NCI-H82 treated with DMSO at 0.1 percent for 48 hours (cell line): ENCODE results near the gene ITGB1BP1.
A peak's percentile ranks its signal among the peaks of the same experiment; 100 is the strongest.

ENCODE experiments used
- DNase-seq: peaks from one replicate; lab custom pipeline; 2025; ENCODE audit not compliant: unreplicated experiment; lab: John Stamatoyannopoulos, UW

The ITGB1BP1 gene

DNA sequence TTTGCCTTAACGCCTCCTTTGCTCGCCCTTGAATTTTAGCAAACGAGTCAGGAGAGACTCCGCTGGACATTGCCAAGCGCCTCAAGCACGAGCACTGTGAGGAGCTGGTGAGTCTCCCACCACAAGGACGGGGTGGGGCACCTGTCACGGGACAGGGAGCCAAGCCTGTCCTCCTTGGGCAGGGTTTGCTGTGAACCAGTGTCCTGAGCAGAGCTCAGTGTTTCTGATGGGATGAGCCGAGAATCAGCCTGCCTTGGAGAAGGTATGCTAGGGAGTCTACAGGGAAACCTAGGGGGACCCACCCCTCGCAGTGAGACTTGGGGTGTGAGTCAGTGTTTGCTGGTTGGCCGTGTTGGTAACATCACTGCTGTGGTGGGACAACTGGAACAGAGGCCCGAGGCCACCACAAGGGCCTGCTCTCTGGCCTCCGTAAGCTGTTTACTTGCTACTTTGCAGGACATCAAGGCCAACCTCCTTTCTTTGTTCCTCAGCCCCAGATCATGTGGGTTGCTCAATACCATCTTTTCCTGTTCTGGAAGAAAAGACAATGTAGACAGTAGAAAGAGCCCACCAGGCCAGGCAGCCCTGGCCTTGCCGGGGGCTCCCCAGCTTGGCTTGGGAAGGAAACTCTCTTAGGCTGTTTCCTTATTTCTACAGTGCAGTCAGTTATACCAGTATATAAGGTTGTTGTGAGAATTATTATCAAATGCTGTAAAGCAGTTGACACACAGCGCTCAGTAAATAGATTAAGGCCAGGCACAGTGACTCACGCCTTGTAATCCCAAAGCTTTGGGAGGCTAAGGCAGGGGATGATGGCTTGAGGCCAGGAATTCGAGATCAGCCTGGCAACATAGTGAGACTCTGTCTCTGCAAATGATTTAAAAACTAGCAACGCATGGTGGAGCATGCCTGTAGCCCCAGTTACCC lies 42.4 kb downstream of the ITGB1BP1 start:
- peak; percentile 62 for DNase-seq

DNA sequence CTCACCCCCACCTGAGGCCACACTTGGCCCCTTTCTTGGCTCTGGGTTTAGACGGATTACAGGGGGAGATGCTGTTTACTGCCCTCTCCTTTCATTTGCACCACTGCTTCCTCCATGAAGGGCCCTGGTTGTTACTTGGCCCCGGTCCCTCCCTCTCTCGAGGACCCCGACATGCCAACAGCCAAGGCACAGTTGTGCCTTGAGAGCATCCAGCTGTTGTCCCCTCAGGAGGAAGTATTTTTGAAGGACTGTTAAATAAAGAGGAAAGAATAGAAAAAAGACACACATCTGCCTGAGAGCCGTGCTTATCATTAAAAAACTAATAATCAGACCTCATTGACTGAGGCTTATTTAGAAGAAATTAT lies 44.0 kb downstream of the ITGB1BP1 start:
- DNase-seq = no peak

GRCh38 chr2:9378433-9379390 lies 44.6 kb downstream of the ITGB1BP1 start:
- peak; percentile 19 for DNase-seq

GRCh38 chr2:9377461-9378097 lies 45.7 kb downstream of the ITGB1BP1 start:
- no peak for DNase-seq

DNA sequence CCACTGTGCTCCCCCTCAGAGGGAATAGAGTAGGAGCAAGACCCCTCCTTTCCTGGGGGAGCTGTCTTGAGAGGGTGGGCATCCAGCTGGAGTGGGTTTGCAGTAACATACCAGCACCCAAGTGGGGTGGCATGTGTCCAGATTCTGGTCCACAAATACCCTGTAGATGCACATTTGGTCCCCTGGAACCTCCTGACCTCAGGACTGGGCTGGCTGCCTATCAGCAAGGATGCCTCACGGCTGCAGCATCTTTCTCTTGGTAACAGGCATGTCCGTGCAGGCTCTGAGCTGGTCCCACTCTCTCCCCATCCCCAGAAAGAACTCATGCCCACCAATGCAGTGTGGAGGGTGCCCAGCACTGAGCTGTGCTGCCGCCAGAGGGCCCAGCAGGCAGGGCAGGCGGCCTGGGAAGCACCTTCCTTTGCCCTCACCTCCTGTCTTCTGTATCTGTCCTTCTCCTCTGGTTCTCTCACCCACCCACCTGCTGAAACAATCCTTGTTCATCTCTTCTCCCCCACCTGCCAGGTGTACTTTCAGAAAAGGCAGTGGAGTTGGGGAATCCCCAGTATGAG lies 47.4 kb downstream of the ITGB1BP1 start:
- DNase-seq = no peak

GRCh38 chr2:9374071-9374730 lies 49.1 kb downstream of the ITGB1BP1 start:
- no peak for DNase-seq

- DNase-seq = no peak
Observed at GRCh38 chr2:9373476-9373875, 49.9 kb downstream of the ITGB1BP1 start.

DNA sequence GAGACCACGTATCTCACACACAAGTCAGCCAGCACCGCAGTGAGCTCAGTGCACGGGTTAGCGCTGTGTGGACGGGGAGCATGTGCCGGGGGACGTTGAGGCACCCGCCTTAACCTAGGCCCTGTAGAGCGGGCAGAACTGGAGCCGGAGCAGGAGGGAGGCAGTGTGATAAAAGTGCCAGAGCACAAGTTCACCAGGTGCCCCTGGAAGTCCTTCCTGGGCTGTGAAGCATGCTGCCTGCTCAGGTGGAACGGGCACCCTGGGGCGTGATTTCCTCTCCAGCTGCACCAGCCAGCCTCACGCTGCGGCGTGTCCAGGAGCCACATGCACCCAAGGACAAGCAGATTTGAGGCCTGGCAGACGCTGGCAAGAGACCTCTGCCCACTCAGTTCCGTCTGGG lies 50.3 kb downstream of the ITGB1BP1 start:
- DNase-seq = no peak

- no peak for DNase-seq
Observed at GRCh38 chr2:9370746-9371145, 52.6 kb downstream of the ITGB1BP1 start.

DNA sequence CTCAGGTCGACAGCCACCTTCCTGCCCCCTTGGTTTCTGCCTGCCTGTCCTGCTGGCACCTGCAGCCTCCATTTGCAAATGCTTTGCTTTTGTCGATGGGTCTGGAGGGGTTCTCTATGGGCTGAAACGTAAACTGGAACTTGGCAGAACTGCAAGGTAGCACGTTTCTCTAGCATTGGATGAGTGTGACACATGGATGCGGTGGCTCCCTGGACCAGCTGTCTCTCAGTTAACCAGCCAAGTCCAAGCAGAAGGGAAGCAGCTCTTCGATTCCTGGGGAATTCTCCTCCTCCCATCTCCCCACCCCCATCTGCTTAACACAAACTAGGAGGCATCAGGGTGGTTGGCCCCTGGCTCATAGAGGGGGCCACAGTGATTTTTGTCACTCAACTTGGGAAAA lies 57.3 kb downstream of the ITGB1BP1 start:
- DNase-seq = no peak

DNA sequence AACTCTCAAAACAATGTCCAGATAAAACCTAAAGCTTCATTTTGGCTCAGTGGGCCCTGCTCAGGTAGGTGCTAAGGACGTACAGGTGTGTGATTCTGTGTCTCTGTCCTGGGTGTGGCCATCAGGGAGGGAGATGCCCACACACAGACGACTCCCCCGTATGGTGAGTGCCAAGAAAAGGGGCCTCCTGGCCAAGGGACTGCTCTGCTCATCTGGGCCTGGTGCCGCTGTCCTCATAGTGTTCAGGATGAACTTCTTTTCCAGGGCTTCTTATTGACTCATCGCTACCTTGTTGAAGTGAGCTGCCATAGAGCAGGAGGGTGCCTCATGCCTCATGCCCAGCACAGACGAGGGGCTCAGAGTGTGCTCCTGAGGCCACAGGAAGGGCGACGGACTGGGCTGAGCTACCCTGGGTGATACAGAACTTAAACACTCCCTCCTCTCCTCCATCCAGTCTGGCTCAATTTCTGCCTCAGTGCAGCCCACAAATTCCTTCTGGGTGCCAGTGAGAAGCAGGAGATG lies 57.8 kb downstream of the ITGB1BP1 start:
- no peak for DNase-seq

GRCh38 chr2:9364791-9365497 lies 58.4 kb downstream of the ITGB1BP1 start:
- no peak for DNase-seq

DNA sequence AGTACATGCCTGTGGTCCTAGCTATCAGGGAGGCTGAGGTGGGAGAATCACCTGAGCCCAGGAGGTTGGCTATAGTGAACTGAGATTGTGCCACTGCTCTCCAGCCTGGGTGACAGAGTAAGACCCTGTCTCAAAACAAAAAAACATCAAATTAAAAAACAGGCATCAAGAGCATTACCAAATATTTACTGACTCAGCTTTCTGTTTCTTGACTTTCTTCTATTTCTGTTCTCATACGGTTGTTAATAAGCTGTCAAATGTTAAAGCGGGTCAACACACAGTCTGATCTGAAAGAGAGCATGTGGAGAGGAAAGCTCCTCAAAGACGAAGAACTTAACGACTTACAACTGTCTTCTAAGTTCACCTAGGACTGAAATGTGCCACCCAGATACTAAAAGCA lies 59.0 kb downstream of the ITGB1BP1 start:
- DNase-seq = no peak

DNA sequence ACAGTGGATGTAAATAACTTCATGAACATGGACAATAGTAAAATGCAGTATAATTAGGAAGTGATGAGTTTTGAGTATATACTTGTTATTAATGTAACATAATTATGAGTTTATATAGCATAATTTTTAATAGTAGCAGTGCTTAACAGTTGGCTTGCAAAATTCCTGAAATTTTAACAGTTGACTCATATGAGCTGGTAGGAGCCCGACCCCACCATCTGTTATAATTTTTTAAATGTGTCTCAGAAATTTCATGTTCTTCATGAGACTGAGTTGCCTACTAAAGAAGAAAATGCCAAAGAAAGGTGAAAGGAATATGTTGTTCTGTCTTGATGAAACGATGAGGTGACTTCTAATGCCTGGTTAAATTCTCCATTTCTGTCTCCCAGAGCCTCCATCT lies 62.6 kb downstream of the ITGB1BP1 start:
- DNase-seq = no peak

GRCh38 chr2:9360110-9360509 lies 63.2 kb downstream of the ITGB1BP1 start:
- DNase-seq = no peak

DNA sequence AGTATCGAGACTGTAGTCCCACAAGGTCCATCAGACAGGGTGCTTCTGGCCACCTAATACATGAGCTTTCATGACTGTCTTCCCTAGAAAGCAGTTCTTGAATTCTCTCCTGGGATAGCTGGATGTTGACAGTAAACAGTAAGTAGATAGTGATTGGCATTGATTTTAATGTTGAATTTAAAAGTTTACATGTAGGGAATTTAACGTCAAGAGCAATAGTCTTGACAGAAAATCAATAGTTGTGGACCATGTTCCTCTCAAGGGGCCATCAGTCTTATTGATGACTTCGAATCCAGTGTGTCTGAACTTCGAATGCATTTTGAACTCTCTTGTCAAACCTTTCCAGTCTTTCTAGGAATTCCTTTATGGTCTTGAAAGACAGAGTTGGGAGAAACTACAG lies 63.9 kb downstream of the ITGB1BP1 start:
- no peak for DNase-seq

- DNase-seq = no peak
Observed at GRCh38 chr2:9358846-9359245, 64.5 kb downstream of the ITGB1BP1 start.

GRCh38 chr2:9356261-9356660 lies 67.1 kb downstream of the ITGB1BP1 start:
- DNase-seq = peak; percentile 67

DNA sequence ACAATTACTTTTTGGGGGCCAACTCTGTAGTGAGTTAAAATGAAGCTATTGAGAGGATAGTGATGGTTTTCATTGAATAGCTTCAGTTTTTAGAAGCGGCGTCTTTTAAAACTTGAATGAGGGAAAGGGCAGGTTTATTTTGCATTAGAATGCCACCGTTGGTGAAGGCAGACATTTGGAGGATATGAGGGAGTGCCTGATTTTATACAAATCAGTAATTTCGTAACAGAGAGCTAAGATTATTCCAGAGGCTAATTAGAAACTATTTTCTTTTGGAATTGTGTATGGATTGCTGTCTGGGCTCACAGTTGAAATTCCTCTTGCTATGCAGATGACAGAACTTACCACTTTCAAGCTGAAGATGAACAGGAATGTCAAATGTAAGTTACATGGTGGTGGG lies 67.6 kb downstream of the ITGB1BP1 start:
- no peak for DNase-seq

DNA sequence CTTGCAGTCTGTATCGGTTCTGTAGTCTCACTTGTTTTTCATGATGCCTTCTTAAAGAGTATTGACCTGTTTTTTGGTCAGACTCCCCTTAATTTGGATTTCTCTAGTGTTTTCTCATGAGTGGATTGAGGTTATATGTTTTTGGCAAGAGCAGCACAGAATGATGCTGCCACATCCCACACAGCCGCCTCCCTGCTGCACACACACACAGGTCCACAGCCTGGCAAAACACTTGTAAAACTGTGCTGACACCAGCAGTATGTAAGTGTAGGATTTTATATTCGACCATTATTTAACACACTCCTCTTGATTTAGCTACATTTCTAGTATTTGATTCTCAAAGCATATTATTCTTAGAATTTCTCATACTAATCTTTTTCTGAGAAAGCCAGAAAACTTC lies 68.1 kb downstream of the ITGB1BP1 start:
- DNase-seq = no peak
